Measurements from ENCODE around the gene TRAM2. TPM values are rescaled to one million over a fixed set of nuclear protein-coding genes. Genes with fewer than 3 reads are reported as not detected.

TRAM2 gene
- total and polyA plus RNA-seq, 9 of the 15 experiments (the other 6 are each of a cell fraction or from before 2014, with no cell fraction given), result 2.6 to 13.3 (median 8.9) TPM

- no peak for TF ChIP-seq ARID4B (CRISPR knock-in tag; IDR thresholded peaks at IDR 0.05)
- no peak for TF ChIP-seq CREB3 (tag; conservative IDR thresholded peaks at IDR 0.05; ENCODE audit: low read depth)
These were observed 1.1 kb upstream of the TRAM2 start (continued) for GRCh38 chr6:52577778-52578463.
